Omental fat pad (tissue), 4 donors: Measurements from ENCODE around the gene CCNY. TPM values are rescaled to one million over a fixed set of nuclear protein-coding genes. Genes with fewer than 3 reads are reported as not detected.

Source experiments
- ATAC-seq: fragments of 150-250 bp; one replicate; pipeline ENCODE4 v1.9.1; 2016; ENCODE audit warnings: mild to moderate bottlenecking, moderate library complexity; ENCODE audit not compliant: low FRiP score
- DNase-seq: peaks from one replicate; pipeline ENCODE4 v3.0.0-alpha.2; 2019; ENCODE audit warnings: low spot score
- CTCF ChIP-seq, 3 donors: fragments of 450-650 bp; IDR thresholded peaks; one replicate each; pipeline ENCODE4 v1.5.1; 2016 to 2017; ENCODE audit warnings: antibody characterized with exemption in 3 of 3, mild to moderate bottlenecking in 3 of 3, moderate library complexity in 2 of 3
- total RNA-seq, 4 donors: library from RNA; depleted of rRNA; stranded (reverse); fragments of >200 nt; gene quantifications; one replicate each; pipeline ENCODE4 v1.1.0, GENCODE V29; 2016

Gene CCNY
- total RNA-seq, 4 donors from 2014 or later, result 38.6 to 49.5 (median 47.2) TPM

DNA sequence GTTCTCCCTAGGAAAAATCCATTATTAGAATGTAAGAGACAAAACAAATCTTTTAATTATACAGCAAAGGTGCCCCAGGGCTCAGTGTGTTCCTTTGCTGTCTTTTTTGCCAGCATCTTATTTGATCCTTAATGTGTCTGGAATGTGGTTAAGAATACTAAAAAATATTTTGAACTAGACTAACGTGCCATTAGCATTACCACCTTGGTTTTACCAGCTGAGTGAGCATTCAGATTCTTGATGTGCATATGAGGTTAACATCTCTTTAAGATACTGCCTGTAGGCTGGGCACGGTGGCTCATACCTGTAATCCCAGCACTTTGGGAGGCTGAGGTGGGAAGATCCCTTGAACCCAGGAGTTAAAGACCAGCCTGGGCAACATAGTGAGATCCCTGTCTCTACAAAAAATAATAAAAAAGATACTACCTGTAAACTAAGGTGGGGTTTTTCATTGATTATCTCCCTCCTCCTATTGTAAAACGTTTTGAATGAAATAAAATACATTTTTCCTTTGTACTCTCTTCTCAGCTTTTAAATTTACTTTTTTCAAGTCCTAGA is 96.6 kb downstream of the CCNY start:
- TF ChIP-seq CTCF (IDR thresholded peaks at IDR 0.05), result no peak
- ATAC-seq (no peak), DNase-seq (no peak)

DNA sequence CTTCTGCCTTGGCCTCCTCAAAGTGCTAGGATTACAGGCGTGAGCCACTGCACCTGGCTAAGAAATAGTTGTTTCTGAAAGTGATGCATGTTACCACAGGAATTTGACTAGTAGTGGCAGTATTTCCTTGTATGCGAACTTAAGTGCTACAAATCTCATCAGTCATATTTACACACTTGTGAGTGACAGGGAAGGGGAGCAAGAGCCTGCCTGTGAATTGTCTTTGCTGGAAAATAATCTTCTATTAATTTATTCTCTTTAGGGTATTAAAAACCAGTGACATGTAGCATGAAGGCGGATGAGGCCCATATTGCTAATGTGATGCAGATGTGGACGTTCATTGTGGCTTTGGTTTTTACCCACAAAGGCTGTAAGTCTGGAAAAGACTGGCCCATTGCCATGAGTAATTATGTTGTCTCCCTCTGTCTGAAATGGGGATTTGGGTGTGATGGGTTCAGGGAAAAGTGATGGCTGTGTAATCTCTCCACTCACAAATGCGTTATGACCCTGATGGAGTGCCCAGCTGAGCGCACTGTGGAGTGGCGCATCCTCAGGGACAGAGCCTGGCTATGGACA is 97.6 kb downstream of the CCNY start:
- DNase-seq (no peak), ATAC-seq (no peak)
- no peak for TF ChIP-seq CTCF (IDR thresholded peaks at IDR 0.05)

DNA sequence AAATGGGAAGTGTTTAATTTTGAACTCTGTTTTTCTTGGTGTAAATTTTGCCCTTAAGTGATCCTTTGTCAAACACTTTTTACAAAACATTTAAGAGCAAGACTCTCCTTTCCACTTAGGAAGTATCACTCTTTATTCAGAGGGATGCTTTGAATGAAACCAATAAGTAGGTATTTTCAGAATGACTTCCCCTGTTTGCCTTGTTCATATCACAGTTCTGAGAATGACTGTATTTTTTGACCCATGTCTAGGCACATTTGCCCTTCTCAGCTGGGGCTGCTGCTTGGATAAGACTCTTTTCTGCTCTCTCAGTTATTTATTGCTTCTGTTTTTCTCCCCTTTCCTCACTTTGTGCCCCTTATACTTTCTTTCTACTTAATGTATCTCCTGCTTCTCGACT is 98.2 kb downstream of the CCNY start:
- TF ChIP-seq CTCF (IDR thresholded peaks at IDR 0.05), result no peak
- DNase-seq (no peak), ATAC-seq (no peak)

DNA sequence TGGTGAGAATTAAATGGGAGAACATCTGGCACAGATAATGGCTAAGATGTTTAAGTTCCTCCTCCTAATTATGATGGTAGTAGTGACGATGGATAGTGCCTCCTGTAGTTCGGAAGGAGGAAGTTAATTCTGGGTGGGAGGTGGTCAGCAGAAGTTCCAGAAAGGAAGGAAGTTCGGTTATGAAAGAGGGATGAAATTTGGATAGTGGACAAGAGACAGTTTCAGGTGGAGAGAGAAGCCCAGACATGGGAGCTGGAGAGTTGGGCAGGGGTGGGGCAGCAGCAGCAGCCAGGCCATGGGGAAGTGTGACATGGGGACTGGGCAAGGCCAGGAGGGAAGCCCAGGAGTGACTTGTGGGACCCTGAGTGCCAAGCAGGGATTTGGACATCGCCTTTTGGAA is 99.5 kb downstream of the CCNY start:
- no peak for ATAC-seq
- DNase-seq, result no peak
- TF ChIP-seq CTCF (IDR thresholded peaks at IDR 0.05), result no peak

GRCh38 chr10:35437829-35438228 is 101.5 kb downstream of the CCNY start:
- no peak for TF ChIP-seq CTCF (IDR thresholded peaks at IDR 0.05)
- ATAC-seq, result no peak
- no peak for DNase-seq

DNA sequence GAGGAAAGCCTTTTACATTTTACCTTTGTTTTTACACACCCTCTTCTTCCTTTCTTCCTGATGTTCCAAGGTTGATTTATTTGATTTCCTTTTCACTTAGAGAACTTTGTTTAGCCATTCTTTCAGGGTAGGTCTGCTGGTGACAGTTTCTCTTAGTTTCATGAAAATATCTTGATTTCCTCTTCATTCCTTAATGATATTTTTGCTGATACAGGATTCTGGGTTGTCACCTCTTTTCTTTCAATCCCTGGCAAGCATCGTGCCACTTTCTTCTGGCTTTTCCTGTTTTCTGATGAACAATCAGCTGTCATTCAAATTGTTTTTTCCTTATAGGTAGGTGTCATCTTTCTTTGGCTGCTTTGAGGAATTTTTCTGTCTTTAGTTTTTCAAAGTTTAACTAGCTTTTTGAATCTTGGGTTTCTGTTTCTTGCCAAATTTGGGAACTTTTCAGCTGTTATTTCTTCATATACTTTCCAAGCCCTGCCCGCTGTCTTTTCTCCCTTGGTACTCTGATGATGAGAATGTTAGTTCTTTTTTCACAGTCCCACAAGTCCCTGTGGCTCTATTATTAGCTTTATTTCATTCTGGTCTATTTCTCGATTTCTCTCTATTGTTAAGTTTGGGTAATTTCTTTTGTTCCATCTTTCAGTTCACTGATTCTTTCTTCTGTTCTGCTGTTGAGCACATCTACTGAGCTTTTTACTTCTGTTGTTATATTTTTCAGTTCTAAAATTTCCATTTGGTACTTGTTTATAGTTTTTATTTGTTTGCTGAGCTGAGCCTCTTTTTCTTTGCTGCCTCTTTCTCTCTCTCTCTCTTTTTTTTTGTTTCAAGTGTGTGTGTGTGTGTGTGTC is 102.6 kb downstream of the CCNY start:
- ATAC-seq, result no peak
- no peak for TF ChIP-seq CTCF (IDR thresholded peaks at IDR 0.05)

More for the DNA sequence above, 102.6 kb downstream of the CCNY start:
- DNase-seq, result no peak
